HG03354 (cell line): Measurements from ENCODE around the gene KIF4A.
A peak's percentile ranks its signal among the peaks of the same experiment; 100 is the strongest.

ENCODE experiments used
- ATAC-seq: cut with Tn5 transposase; IDR thresholded peaks from one replicate; pipeline ENCODE4 v1.9.1; 2021; ENCODE audit warnings: mild to moderate bottlenecking; ENCODE audit not compliant: unreplicated experiment, poor library complexity, severe bottlenecking

Gene KIF4A

GRCh38 chrX:70434914-70435586 lies 145.1 kb downstream of the KIF4A start:
- no peak for ATAC-seq

- no peak for ATAC-seq
Measured at GRCh38 chrX:70436343-70436742, 146.4 kb downstream of the KIF4A start.

- ATAC-seq, result no peak
Measured at GRCh38 chrX:70437011-70437410, 147.1 kb downstream of the KIF4A start.

DNA sequence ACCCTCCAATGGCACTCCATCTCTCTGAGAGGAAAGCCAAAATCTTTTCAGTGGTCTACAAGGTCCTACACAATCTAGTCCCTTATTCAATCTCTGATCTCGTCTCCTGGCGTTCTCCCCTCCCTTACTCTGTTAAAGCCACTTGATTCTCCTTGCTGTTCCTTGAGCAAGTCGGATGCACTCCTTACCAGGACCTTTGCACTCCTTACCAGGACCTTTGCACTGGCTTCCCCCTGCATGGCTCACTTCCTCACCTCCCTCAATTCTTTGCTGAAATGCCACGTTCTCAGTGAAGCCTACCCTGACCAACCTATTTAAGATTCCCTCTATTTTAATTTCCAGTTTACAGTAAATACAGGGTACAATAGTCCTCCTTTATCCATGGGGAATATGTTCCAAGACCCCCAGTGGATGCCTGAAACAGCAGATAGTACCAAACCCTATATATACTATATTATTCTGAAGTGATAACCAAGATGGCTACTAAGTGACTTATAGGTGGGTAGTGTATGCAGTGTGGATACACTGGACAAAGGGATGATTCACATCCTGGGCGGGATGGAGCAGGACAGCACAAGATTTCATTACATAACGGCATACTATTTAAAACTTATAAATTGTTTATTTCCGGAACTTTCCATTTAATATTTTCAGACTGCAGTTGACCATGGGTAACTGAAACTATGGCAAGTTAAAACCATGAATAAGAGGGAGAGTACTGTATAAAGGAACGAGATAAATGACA lies 148.2 kb downstream of the KIF4A start:
- ATAC-seq, result no peak

- ATAC-seq, result peak; percentile 39
Measured at GRCh38 chrX:70439016-70439415, 149.1 kb downstream of the KIF4A start.

- ATAC-seq, result no peak
Measured at GRCh38 chrX:70442224-70442623, 152.3 kb downstream of the KIF4A start.

- no peak for ATAC-seq
Measured at GRCh38 chrX:70444326-70444945, 154.5 kb downstream of the KIF4A start, which contains the start of gene DLG3. DLG3 (plus strand) TSS chrX:70444835; CDS start chrX:70445202, 367 bp downstream.

GRCh38 chrX:70444946-70445656 lies 155.2 kb downstream of the KIF4A start:
- no peak for ATAC-seq

DNA sequence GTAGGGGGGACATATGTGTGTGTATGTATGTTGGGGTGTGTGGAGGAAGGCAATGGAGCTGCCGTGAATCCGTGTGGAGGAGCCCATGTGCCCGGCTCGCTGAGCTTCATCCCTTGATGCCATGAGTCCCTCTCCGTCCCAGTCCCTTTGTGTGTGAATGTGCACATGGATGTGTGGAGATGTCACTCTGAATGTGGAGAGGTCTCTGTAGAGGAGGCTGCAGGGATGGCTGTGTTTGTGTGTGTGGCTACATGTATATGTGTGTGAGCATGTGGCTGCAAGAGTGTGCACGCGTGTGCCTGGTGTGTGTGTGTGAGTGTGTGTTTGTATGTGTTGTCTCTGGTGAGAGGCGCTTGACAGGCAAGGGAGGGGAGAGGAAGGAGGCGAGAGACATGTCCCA lies 156.0 kb downstream of the KIF4A start:
- ATAC-seq, result no peak

GRCh38 chrX:70446380-70447350 lies 156.8 kb downstream of the KIF4A start:
- ATAC-seq, result no peak

- no peak for ATAC-seq
Measured at GRCh38 chrX:70449457-70449966, 159.6 kb downstream of the KIF4A start.

GRCh38 chrX:70452143-70452733 lies 162.3 kb downstream of the KIF4A start:
- peak; percentile 53 for ATAC-seq

DNA sequence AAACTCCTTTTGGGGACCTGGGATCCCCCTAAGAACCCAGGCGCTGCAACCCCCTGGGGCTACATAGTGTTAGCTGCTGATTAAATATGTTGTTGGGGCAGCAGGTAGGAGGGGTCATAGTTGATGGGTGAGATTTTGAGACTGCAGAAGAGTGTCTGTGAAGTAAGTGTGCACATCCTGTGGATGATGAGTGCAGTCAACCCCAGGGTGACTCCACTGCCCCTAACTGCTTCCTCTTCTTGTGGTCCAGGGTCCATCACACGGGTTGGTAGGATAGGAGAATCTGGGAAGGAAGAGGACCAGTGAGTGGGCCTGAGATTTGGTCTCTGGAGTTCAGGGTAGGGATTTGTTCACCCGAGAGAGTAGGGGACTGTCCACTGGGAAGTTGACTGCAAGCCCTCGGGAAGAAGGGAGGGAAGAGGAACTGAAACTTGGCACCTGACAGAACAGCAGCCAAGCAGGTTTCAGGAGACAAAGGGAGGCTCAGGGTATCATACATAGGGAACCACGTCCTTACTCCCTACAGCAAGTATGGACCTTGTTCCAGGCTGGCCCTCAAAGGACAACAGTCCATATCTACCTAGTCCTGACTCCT lies 163.2 kb downstream of the KIF4A start:
- ATAC-seq, result no peak

DNA sequence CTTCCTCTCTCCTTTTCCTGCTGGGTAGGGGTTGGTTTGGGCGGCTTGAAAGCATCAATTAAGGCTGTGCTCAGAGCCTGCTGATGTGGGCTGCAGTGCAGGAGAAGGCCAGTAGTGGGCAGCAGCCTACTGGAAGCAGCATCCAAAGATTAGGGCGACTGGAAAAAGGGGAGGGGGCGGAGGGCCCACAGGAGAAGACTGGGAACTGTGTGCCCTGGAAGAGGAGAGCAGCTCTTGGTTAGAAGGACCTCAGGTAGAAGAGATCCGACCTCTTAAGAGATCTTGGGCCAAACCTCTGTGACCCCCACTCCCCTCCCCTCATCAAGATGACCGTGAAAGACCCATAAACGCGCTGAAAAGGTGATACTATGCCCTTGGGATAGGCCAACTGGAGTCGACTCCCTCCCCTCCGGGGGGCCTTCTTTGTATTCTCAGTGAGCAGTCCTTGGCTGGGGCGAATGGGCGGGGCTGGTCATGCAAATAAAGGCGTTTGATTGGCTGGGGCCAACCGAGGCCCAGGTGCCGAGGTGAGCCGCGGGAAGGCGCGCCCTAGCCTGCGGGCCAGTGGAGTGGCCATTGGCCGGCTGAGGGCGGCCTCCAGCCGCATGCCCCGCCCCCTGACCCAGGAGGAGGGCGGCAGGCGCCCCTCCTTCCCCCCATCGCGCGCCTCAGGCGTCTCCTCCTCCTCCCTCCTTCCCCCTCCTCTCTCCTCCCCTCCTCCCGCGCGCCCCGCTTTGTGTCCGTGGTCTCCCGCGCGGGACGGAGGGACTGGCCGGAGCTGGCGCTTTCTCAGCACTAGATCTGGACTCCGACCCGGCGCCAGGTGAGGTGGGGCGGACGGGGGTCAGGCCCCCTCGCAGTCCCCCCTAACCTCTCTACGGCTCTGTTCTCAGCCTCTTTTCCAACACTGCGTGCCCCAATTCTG lies 164.8 kb downstream of the KIF4A start:
- ATAC-seq, result peak; percentile 56

DNA sequence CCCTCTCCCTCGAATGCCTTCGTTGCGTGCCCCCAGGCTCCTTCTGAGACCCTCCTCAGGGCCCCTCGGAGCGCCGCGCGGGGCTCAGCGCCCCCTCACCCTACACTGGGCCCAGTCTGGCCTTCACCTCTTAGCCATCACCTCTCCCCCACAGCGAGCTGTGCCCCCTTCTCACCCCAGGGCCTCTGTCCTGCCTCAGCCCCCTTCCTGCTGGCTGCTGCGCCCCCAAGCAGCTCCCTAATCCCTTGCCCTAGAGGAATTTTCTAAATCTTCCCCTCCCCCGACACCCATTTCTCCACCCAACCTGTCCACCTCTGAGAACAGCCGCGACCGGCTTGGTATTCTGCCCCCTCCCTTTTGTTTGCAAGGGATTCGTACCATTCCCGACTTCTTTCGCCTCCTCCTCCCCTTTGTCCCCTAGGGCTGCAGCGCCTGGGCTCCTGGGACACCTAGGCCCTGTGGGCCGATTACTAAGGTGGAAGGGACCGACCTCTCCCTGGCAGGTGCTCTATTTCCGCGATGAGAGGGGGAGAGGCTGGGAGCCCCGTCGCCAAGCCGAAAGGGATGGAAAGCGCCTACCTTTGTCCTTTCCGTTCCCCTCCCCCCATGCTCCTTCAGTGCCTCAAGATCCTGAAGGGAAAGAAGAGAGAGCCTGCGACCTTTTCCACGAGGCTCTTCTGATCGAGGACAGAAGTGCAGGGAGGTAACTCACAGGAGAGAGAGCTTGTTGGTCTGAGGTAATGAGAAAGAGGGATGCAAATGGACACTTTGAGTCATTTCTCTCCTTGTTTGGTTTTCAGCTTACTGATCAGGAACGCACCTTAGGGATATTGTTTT lies 165.7 kb downstream of the KIF4A start:
- peak; percentile 26 for ATAC-seq

DNA sequence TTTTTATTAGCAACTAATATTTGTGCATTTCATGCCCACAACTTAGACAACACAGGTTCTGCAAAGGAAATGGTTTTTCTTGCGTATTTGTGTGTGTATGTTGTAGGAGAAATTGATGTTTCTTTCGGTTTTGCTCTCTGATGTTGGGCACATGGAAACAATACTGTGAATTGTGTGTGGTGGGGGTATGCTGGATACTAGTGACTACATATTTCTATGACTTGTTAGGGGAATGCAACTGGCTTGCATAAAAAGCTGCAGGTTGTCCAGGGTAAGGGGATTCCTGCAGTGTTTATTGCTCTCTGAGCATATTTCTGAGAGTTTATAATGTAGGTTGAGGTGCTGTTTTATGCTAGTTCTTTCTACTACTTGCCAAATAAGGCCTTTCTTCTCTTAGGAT lies 166.4 kb downstream of the KIF4A start:
- ATAC-seq, result peak; percentile 40
